A673 (cell line): ENCODE data around the gene SMARCAL1.

ENCODE experiments used
- CTCF ChIP-seq: fragments of 300-800, 200-600 bp; sonication (generic); conservative IDR thresholded peaks from 2 replicates; pipeline ENCODE4 v1.5.1; 2017; ENCODE audit warnings: low read depth, mild to moderate bottlenecking, antibody characterized with exemption, low read length, moderate library complexity, mixed read lengths
- EZH2 ChIP-seq: fragments of 200-600 bp; sonication (generic); IDR thresholded peaks from 2 replicates; pipeline ENCODE4 v1.6.1; 2017; ENCODE audit warnings: borderline replicate concordance, low read depth, mild to moderate bottlenecking, mixed read lengths, antibody characterized with exemption, low read length; ENCODE audit not compliant: poor library complexity, severe bottlenecking

DNA sequence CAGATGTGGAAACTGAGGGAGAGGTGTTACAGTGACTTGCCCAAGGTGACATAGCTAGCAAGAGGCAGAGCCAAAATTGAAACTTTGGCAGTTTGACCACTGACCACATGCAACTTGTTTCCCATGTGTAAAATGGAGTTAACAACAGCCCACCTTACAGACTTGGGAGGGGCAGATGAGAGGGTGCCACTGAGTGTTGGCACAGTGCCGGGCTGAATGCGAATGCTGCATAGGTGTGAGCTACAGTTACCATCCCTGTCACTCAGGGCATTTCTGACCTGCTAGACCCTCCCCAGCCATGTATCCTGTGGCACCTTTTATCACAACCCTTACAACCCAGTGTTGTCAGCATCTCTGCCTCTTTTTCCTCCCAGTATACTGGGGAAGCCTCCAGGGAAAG is 10.8 kb downstream of the SMARCAL1 start:
- no peak for TF ChIP-seq CTCF
- TF ChIP-seq EZH2, result no peak
